Measurements from ENCODE around the gene STK25.
"Not testable (repeated sequence)": the region's sequence is repeated elsewhere in the genome, so short reads cannot be mapped to it uniquely, and the experiment has no call there.

The STK25 gene

DNA sequence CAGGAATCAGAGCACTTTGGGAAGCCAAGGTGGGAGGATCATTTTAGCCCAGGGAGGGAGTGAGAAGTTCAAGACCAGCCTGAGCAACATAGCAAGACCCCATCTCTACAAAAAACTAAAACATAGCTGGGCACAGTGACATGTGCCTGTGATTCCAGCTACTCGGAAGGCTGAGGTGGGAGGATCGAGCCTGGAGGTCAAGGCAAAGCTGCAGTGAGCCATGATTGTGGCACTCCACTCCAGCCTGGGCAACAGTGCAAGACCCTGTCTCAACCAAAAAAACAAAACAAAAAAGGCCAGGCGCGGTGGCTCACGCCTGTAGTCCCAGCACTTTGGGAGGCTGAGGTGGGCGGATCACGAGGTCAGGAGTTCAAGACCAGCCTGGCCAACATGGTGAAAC, 58.3 kb downstream of the STK25 start:
- not testable (repeated sequence) for H3K27ac ChIP-seq, H3K4me3 ChIP-seq

DNA sequence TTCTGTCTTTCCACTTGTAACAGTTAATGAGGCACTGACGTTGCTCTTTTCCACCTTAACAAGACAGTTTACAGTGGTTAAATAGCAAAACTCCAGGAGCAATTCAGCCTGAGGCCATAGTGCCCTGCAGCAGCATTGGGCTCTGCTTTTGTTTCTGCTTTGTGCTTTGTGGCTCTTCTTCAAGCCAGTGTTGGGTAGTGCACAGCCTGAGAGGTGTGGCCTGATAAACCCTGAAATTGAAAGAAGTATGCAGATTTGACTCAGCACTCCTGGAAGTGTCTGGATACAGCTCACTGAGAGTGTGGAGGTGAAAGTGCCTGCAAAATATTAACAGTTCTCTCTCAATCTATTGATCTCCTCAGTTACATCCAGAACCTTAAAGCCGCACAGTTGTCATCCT, 63.0 kb downstream of the STK25 start:
- Histone ChIP-seq H3K4me3 (no peak overlapping the region), H3K27ac (no peak overlapping the region)

DNA sequence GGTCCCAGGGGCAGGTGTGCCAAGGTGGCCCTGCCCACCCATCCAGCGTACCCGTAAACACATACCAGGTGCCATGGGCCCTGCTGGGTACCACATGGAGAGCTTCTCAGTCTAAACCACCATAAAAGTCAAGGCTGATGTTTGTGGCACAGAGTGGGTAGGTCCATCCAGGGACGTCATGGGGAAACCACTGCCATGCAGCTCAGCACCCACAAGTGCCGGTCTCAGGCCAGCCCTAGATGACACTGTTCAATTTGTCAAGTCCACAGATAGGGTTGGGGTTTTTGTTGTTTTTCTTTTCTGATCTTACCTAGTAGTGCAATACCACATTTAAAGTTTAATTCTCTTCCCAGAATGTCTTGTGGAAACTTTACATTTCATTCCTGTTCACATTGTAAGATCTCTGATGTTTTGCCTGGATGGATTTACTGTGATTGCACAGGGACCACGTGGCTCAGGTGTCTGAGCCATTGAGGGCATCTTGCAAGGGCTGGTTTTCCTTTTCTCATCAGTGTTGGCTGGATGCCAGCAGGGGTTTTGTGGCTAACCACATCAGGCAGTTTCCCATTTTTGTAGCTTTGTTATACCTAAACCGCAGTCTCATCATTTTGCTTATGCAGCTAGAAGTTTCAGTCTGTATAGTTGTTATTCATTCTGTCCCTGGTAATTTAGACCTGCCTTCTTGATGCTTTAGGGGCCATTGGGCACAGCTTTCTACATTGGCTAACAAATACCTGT, 64.7 kb downstream of the STK25 start:
- Histone ChIP-seq H3K4me3 (no peak overlapping the region), H3K27ac (no peak overlapping the region)

Measured in skin epidermis (tissue), 12 donors.